ENCODE results near the gene UFD1.

DNA sequence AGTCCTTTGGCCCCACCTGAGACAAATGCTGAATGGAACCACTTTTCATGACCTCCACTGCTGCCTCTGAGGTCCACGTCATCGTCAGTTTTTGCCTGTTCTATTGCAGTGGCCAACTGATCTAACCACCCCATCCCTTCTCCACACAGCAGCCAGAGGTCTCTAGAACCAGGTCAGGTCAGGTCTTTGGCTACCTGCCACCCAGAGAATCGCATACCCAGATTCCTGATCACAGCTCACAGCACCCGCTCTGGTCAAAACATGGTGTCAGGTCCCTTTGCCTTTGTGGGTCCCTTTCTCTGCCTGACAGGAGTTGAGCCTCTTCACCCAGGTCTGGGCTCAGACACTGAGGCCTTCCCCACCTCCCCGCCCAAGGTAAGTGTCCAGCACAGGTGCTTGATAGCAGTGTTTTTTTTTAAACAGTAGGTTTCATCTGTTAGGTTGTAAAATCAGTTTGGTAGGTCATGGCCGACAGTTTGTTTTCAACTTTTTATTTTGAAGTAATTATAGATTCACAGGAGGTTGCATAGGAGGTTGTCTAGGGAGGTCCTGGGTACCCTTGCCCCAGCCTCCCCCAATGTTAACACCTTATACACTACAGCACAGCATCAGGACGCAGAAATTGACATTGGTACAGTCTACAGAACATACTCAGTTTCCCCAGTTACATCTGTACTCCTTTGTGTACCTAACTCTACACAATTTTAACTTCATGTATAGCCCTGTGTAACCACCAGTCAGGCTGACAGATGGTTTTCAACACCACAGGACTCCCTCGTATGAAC lies 38.4 kb downstream of the UFD1 start:
- TF ChIP-seq POLR2AphosphoS5 (IDR thresholded peaks at IDR 0.05): no peak
- no peak for TF ChIP-seq POLR2A (IDR thresholded peaks at IDR 0.05)
- TF ChIP-seq, protein P1, sequence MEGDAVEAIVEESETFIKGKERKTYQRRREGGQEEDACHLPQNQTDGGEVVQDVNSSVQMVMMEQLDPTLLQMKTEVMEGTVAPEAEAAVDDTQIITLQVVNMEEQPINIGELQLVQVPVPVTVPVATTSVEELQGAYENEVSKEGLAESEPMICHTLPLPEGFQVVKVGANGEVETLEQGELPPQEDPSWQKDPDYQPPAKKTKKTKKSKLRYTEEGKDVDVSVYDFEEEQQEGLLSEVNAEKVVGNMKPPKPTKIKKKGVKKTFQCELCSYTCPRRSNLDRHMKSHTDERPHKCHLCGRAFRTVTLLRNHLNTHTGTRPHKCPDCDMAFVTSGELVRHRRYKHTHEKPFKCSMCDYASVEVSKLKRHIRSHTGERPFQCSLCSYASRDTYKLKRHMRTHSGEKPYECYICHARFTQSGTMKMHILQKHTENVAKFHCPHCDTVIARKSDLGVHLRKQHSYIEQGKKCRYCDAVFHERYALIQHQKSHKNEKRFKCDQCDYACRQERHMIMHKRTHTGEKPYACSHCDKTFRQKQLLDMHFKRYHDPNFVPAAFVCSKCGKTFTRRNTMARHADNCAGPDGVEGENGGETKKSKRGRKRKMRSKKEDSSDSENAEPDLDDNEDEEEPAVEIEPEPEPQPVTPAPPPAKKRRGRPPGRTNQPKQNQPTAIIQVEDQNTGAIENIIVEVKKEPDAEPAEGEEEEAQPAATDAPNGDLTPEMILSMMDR (IDR thresholded peaks at IDR 0.05): no peak
- no peak for TF ChIP-seq EP300 (IDR thresholded peaks at IDR 0.05)
